Measurements from ENCODE around the gene DLX2.
A peak's percentile ranks its signal among the peaks of the same experiment; 100 is the strongest.
"Not testable (repeated sequence)": the region's sequence is repeated elsewhere in the genome, so short reads cannot be mapped to it uniquely, and the experiment has no call there.

The DLX2 gene

DNA sequence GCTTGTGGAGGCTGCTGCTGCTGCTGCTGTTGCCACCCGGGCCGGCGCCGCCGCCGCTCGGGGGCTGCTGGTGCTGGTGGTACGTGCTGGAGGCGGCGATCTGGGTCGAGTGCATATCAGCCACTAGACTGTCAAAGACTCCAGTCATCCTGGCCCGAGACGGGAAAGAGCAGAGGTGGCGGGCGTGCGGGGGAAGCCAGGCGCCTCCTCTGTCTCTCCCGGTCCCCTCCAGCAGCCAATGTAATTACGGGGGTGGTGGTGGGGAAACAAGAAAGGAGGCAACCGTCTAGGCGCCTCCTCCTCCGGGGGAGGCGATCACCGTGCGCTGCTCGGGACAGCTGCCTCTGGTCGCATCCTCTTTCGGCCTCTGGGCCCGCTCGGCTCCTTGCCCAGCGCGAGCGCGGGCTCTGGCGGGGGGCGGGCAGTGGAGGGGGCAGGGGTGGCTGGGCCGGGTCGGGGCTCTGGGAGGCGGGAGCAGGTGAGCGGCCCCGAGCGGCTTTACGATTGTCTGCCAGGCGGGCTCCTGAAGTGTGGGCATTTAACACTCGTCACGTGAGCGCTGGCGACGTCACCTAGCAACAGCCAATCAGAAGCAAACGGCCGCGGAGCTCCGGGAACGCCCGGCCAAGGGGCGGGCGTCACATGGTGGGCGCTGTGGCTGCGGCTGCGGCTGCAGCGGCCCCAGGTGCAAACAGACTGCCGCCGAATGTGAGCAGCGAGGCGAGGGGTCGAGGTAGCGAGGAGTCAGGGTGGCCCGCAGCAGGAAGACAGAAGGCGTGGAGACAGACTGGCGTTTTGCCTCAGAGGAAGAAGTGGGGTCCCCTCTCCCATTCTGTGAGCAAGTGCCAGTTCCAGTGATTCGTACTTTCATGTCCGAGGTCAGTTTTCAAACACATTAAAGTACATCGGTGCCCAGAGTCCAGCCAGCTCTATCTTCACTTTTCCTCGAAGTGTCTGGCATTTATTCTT is at the start of gene DLX2:
TSS of gene DLX2 (minus strand) at position 510 of the 969 bp plus-strand sequence. CDS start at position 148, 362 bp downstream.
- peak; percentile 98 for DNase-seq

DNA sequence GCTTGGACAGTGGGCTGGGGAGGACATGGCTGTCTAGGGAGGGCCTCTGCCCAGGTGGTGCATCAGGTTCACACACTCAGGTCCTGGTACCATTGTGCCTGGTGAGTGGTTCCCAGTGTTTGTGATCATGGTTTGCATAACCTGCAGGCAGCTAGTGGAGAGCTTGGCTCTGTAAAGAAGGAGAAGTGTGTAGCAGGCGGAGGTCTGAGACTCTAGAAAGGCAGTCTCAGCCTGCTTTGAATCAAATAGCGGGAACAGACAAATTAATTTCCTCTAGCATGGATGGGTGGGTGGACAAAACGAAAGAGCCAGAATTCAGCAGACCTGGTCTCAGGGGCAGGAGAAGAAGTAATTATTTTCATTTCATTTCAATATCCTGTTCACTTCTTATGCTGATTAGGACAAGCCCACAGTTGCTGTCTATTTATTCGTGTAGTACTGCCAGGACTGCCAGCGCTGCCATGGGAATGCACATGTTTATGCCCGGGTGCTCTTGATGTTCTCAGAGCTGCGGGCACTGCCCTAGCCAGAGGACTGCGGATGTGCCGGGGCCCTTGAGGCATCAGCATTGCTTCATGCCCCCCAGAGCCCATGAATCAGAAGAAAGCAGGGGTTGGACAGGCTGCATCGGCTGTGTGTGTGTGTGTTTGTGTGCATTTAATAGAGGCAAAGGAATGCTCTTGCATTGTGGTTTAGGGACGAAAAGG is 45.4 kb upstream of the DLX2 start:
- no peak for DNase-seq

DNA sequence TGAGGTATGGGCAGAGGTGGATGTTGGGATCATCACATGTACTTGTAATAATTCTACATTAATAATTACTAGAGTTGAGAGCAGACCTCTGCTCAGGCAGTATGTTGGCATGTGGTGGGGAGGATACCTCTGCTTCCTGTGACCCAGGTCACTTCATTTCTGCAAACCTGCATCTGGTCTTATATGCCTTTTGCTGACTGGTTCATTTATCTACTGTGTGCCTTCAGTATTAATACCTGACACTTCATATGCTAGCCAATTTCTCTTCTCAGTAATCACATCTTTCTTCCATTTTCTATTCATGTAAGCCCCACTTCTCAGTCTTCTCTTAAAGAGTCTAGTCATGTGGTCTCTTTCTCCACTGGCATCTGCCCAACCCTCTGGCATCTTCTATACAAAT is 41.1 kb upstream of the DLX2 start:
- no peak for DNase-seq

DNA sequence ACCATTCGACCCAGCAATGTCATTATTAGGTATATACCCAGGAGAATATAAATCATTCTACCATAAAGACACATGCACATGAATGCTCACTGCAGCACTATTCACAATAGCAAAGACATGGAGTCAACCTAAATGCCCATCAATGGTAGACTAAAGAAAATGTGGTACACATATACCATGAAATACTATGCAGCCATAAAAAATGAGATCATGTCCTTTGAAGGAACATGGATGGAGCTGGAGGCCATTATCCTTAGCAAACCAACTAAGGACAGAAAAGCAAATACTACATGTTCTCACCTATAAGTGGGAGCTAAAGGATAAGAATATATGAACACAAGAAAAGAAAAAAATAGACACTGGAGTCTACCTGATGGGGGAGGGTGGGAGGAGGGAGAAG is 36.0 kb upstream of the DLX2 start:
- DNase-seq: not testable (repeated sequence)

DNA sequence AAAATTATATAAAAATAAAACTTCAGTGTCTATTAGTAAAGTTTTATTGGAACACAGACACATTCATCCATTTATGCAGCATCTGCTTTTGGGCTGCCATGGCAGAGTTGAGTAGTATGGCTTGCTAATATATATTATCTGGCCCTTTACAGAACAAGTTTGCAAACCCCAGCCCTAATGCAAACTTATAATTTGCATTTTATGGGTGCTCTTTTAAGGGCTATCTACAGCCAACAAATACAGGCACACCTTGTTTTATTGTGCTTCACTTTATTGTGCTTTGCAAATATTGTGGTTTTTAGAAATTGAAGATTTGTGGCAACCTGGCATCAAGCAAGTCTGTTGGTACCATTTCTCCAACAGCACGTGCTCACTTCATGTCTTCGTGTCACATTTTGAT is 35.2 kb upstream of the DLX2 start:
- no peak for DNase-seq

DNA sequence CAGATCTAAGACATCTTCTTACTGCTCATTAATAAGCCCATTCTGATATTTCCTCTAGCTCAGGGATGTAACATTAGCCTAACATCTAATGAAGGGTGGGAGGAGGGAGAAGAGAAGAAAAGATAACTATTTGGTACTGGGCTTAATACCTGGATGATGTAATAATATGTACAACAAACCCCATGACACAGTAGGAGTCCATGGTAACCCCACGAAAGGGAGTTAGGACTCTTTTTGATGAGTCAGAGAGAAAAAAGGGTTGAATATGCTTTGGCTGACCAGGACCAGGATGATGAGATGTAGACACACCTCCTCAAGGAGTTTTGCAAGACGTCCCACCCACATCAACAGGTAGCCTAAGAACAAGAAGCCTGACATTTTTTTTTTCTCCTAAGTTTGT is 34.4 kb upstream of the DLX2 start:
- no peak for DNase-seq

DNA sequence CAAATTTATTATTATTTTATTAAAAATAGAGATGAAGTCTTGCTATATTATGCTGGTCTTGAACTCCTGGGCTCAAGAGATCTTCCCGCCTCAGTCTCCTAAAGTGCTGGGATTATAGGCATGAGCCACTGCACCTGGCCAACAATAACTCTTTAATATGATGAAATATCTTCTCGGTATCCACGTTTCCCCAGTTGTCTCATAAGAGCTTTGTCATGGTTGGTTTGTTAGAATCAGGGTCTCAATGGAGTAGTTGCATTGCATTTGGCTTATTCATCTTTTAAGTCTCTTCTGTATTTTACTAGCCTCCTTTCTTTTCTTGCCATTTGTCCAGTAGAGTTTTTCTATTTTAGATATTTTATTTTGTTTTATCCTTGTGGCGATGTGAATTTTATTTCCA is 32.7 kb upstream of the DLX2 start:
- no peak for DNase-seq

DNA sequence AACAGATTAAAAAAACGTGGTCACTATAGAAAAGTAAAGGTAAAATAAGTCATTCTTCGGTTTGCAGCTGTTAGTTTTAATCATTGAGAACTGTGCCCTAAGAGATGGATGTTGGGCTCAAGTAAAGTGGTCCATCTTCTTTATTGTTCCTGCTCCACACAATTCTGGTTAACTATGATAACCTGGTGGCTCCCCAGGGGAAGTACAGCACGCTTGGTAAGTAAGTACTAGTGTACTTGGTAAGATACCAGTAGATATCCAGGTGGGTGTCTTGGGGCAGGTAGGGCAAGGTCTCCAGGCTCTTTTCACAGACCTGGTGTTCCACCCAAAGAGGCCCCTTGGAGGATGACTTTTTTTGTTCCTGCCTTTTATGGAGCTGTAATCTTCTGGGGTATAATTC is 31.6 kb upstream of the DLX2 start:
- no peak for DNase-seq

DNA sequence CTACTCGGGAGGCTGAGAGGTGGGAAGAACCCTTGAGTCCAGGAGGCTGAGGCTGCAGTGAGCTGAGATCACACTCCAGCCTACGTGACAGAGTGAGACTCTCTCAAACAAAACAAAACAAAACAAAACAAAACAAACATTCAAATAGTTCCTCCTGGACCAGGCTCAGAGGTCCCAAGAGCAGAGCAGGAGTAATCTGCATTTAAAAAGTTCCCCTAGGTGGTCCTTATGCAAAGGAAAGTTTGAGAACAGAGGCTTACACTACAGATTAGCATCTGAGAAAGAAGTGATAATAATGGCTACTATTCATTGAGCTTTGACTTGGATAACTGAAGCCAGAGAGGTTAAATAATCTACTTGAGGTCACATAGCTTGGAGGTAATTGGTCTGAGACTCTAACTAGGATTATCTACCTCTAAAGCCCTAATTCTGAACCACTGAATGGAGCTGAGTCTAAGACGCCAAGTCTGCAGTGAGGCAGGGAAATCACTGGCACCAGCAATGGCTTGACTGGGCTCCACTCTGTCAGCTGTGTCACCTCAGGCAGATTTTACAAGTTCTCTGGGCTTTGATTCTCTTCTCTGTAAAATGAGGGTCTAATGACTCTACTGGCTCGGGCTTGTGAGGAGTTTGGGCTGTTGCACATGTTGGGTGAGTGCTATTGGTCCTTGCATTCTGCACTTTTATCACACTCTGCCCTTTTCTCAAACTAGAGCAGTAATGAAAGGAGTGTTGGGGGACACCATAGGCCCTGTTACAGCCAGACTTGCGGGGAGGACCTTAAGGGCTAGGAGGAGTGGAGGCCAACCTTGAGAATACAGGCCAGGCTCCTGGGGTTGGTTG is 29.2 kb upstream of the DLX2 start:
- no peak for DNase-seq

DNA sequence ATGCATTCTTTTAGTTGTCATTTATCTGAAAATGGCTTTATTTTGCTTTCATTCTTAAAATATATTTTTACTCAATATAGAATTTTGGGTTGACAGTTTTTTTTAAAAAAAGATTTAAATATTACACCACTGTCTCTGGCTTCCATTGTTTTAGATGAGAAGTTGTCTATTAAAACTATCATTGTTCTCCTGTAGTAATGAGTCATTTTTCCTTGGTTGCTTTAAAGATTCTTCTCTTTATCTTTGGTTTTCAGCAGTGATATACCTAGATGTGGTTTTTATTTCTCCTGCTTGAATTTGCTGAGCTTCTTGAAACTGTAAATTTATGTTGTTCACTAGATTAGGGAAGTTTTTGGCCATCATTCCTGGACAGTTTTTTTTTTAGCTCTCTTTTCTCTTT is 26.7 kb upstream of the DLX2 start:
- no peak for DNase-seq

DNA sequence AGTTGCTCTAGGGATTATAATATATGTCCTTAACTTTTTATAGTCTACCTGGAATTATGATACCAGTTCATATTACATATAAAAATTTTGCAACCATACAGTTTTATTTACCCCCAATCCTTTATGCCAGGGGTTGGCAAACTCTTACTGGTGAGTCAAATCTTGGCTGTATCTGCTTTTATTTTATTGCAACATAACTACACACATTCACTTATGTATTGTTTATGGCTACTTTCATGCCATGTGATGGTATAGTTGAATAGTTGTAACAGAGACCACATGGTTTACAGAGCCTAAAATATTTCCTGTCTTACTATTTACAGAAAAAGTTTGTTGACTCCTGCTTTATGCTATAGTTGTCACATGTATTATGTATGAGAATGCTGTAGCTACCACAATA is 25.8 kb upstream of the DLX2 start:
- no peak for DNase-seq

DNA sequence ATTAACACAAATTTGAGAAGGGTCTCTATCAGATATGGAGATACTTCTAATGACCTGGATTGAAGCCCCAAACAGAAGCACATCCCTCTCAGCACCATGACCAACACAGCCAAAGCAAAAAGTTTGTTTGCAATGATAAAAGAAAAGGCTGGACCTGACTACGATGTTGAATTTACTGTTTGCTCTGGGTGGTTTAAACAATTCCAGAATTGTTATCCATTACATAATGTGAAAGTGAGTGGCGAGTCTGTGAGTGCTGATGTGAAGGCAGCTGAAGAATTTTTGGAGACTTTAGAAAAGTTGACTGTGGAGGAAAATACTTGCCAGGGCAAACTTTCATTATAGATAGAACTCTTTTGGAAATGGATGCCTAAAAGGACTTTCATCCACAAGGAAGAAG is 17.4 kb upstream of the DLX2 start:
- DNase-seq: no peak

DNA sequence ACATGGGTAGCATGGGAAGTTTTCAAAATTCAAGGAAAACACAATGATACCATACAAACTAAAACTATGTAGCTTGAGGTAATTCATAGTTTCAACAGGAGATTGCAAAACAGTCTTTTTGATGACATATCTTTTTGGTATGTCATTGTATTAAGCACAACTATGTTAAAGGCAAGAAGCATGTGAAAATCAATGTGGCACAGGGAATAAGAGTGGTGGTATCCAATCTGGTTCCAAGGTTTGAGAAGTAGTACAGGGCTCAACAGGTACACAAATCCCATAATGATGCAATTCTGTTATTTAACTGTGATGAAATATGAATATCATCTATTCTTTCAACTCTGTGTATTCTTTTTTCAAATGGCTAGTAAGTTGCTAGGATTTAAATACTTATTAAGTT is 16.4 kb upstream of the DLX2 start:
- DNase-seq: no peak

DNA sequence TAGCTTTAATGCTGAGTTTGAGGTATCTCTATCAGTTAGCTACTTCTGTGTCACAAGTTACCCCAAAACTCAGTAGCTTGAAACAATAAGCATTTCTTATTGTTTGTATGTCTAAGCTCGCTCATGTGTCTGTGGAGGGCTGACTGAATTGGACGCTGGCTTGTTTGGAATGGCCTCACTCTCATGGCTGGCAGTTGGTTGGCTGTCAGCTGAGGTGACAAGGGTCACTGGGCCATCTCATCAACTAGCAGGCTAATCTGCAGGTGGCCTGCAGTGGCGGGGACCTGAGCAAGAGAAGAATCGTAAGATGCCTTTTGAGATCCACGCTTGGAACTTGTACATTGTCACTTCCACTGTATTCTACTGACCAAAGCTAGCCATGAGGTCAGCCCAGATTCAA is 13.4 kb upstream of the DLX2 start:
- no peak for DNase-seq

DNA sequence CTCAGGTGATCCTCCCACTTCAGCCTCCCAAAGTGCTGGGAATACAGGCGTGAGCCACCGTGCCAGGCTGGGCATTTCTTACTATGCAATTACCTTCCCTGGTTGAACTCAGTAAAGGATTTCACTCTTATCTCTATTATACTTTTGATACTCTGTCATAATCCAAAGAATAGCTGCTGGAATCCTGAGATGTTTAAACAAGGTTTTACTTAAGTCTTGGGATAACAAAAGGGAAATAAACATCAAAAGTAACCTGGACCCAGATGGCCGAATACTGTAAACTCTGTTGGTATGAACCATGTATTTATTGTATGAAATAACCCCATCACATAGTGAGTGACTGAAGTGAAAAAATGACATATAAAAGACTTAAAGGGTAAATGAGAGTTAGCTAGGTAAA is 11.9 kb upstream of the DLX2 start:
- DNase-seq: no peak

DNA sequence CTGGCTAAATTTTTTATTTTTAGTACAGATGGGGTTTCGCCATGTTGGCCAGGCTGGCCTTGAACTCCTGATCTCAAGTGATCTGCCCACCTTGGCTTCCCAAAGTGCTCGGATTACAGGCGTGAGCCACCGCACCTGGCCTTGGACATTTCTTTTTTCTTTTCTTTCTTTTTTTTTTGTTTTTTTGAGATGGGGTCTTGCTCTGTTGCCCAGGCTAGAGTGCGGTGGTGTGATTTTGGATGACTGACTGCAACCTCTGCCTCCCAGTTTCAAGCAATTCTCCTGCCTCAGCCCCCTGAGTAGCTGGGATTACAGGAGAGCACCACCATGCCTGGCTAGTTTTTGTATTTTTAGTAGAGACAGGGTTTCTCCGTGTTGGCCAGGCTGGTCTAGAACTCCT is 11.5 kb upstream of the DLX2 start:
- not testable (repeated sequence) for DNase-seq

DNA sequence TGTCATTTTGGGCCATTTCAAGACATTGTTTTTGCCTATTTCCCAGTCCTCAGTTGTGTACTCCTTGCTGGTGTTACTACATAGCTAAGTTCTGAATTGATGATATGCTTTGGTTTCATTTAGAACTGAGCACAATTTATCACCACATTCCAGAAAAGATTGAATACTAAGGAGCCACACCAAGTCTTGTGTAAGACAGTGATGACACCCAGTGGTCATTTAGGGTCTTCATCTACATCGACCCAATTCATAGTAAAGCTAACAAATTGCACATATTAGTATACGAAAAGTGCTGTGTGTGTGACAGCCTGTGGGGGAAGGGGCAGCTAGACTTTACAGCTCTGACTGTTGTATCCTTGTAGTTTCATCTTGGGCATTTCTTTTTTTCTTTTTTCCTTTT is 10.9 kb upstream of the DLX2 start:
- no peak for DNase-seq

DNA sequence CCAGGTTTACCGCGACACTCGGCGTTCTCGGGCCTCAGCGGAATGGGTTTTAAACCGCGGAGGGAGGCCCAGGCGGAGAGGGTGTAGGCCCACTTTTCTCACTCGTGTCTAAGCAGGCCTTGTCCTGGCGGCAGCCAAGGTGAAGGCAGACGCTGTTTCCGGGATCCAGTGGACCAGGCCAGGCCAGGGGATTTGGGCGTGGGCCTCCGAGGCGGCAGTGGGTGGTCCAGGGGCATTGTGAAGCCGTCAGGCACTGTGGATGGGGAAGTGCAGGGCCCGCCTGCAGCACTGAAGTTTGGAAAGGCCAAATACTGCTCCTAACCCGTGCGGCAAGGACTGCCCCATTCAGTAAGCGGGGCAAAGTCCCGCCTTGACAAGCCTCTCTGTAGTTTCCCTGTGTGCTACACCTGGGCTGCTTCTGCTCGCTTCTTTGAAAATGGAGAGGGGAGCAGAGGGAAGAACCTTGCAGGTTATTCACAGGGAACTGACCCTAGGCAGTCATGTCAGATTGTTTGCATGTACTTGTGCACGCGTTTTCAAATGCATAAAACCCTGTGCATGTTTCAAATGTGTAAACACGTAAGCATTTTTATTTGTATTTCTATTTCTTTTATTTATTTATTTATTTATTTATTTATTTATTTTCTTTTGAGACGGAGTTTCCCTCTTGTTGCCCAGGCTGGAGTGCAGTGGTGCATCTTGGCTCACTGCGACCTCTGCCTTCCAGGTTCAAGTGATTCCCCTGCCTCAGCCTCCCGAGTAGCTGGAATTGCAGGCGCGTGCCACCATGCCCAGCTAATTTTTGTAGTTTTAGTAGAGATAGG is 7.5 kb upstream of the DLX2 start:
- DNase-seq: no peak

DNA sequence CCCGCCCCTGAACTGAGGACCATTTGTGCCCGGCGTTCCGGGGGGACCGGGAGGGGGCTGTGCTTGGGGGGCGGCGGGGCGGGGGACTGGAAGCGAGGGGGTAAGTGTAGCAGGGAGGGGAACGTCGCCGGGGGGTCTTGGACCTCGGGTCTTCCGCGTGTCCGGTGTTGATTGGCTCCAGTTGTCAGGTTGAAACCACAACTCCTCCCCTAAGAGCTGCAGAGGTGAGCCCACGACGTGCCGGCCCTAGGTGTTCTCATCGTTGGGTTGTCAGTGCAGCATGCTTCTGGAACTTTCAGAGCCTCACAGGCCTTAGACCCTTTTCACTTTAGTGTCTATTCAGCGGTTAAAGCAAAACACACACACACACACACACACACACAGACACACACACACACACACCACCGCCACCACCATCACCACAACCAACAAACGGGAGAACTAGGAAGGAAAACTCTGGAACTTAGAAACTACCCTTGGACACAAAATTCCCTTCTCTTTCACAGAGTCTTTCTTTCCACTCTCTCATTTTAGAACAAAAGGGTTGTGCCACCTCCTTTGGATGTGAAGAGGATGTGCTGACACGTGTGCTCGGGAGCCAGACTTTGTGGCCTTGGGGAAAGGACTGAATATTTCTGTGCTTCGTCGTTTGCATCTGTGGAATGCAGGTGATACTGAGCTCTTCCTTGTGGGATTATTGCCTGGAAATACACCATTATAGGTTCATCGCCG is 6.7 kb upstream of the DLX2 start:
- no peak for DNase-seq

DNA sequence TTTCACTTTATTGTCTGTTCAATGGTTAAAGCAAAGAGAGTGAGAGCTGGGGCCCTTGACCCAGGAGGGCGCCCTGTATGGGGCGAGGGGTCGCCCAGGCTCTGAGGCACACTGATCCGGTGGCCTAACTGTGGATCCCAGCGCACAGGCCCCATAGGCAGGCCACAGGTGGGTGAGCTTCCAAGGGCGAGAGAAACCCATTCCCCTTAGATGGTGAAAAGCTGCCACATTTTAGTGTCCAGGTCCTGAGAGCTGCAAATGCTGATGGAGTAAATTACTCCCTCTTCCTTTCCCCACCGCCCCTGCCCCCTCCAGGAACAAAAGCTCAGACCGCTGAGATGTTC is 5.9 kb upstream of the DLX2 start:
- DNase-seq: no peak

DNA sequence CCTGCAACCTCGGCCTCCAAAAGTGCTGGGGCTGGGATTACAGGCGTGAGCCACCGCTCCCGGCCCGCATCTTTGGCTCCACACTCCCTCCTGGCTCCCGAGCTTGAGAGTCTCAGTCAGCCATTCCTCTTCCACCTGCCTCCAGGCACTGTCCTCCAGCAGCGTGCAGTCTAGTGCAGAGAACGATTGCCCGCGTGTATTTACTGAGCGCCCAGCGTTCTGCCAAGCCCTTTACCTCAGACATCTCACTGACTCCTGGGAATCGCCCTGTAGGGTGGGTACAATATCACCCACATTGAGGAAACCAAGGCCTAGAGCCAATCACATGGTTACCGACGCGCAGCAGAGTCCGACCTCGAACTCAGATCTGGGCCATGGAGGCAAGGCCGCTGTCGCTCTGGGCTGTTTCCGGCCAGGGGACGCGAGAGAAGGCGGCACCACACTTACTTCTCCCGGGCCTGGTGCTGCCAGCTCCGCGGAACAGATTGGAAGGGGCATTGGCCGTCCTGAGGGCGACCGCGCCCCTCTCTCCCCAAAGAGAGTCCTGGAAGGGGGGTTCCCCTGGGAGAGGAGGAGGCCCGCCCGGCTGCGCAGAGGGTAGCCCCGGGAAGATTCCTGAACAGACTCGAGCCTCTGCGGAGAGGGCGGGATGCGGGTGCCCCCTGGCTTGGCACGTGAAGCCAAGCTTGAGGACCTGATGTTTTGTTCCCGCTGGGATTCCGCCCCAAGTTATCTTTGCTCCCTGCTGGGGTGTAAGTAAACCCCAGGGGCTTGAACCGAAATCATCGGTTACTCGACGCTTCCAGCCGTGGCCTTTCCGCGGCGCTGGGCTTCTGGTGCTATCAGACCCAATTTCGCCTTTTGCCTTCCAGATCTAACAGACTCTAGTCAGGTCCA is 5.2 kb upstream of the DLX2 start:
- no peak for DNase-seq
